WTC11 (cell line): ENCODE results near the gene ZC3H12C.

Experiments used
- EMX1 ChIP-seq: fragments of 250-450 bp; sonication (Bioruptor Pico); IDR thresholded peaks from 2 replicates; pipeline ENCODE4 v1.8.0; 2021; ENCODE audit warnings: mild to moderate bottlenecking
- ESRRA ChIP-seq: sonication (generic); formaldehyde crosslinking; IDR thresholded peaks from 2 replicates; pipeline ENCODE4 v1.8.1; 2022; ENCODE audit warnings: mild to moderate bottlenecking, missing genetic modification reagents, borderline replicate concordance
- KAT7 ChIP-seq: sonication (generic); formaldehyde crosslinking; IDR thresholded peaks from 2 replicates; pipeline ENCODE4 v1.8.1; 2023; ENCODE audit warnings: missing genetic modification reagents, mild to moderate bottlenecking, borderline replicate concordance
- NR2C2 ChIP-seq: sonication (generic); formaldehyde crosslinking; IDR thresholded peaks from 2 replicates; pipeline ENCODE4 v1.8.0; 2022; ENCODE audit warnings: mild to moderate bottlenecking, missing genetic modification reagents
- SP1 ChIP-seq: sonication (generic); formaldehyde crosslinking; conservative IDR thresholded peaks from 2 replicates; pipeline ENCODE4 v1.8.1; 2022; ENCODE audit warnings: missing genetic modification reagents
- ZBTB21 ChIP-seq: sonication (generic); formaldehyde crosslinking; IDR thresholded peaks from 2 replicates; pipeline ENCODE4 v1.8.1; 2023; ENCODE audit warnings: mild to moderate bottlenecking, missing genetic modification reagents, borderline replicate concordance
- ZNF232 ChIP-seq: sonication (generic); formaldehyde crosslinking; IDR thresholded peaks from 2 replicates; pipeline ENCODE4 v1.8.0; 2022; ENCODE audit warnings: mild to moderate bottlenecking, missing genetic modification reagents
- TF ChIP-seq, protein P1 (sequence below): fragments of 200-600 bp; IDR thresholded peaks from 2 replicates; pipeline ENCODE4 v1.8.0; 2022; ENCODE audit warnings: antibody characterized with exemption
- TF ChIP-seq, protein P2 (sequence below): sonication (generic); formaldehyde crosslinking; IDR thresholded peaks from 2 replicates; pipeline ENCODE4 v1.8.1; 2023; ENCODE audit warnings: mild to moderate bottlenecking, missing genetic modification reagents, moderate library complexity
- TF ChIP-seq, protein P3 (sequence below): sonication (generic); formaldehyde crosslinking; conservative IDR thresholded peaks from 2 replicates; pipeline ENCODE4 v1.8.1; 2022; ENCODE audit warnings: mild to moderate bottlenecking, missing genetic modification reagents
- TF ChIP-seq, protein P4 (sequence below): sonication (generic); formaldehyde crosslinking; IDR thresholded peaks from 2 replicates; pipeline ENCODE4 v1.8.1; 2023; ENCODE audit warnings: mild to moderate bottlenecking, missing genetic modification reagents, moderate library complexity

DNA sequence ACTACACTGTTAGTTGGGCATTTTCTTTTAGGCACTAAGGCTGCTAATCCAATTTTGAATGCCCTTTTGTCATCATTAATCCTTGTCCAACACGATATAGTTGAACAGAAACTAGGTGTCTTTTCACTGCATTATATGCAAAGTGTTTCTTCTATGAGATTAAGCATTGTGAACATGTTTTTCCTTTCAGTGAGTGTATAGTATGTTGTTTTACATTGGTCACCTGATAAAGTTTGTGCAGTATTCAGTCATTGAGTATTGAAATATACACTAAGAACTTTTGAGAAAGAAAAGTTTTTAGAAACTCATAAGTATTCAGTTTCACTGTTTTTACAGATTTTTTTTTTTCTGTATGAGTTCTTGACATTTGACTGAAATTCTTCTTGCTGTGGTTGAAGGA, 59.0 kb downstream of the ZC3H12C start:
- TF ChIP-seq, protein P1, sequence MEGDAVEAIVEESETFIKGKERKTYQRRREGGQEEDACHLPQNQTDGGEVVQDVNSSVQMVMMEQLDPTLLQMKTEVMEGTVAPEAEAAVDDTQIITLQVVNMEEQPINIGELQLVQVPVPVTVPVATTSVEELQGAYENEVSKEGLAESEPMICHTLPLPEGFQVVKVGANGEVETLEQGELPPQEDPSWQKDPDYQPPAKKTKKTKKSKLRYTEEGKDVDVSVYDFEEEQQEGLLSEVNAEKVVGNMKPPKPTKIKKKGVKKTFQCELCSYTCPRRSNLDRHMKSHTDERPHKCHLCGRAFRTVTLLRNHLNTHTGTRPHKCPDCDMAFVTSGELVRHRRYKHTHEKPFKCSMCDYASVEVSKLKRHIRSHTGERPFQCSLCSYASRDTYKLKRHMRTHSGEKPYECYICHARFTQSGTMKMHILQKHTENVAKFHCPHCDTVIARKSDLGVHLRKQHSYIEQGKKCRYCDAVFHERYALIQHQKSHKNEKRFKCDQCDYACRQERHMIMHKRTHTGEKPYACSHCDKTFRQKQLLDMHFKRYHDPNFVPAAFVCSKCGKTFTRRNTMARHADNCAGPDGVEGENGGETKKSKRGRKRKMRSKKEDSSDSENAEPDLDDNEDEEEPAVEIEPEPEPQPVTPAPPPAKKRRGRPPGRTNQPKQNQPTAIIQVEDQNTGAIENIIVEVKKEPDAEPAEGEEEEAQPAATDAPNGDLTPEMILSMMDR: no peak
- TF ChIP-seq, protein P2, sequence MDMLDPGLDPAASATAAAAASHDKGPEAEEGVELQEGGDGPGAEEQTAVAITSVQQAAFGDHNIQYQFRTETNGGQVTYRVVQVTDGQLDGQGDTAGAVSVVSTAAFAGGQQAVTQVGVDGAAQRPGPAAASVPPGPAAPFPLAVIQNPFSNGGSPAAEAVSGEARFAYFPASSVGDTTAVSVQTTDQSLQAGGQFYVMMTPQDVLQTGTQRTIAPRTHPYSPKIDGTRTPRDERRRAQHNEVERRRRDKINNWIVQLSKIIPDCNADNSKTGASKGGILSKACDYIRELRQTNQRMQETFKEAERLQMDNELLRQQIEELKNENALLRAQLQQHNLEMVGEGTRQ (CRISPR knock-in tag): no peak
- TF ChIP-seq ESRRA (CRISPR knock-in tag) (no peak), ZBTB21 (CRISPR knock-in tag) (no peak), SP1 (CRISPR knock-in tag) (no peak), NR2C2 (no peak), KAT7 (CRISPR knock-in tag) (no peak), ZNF232 (CRISPR knock-in tag) (no peak), EMX1 (CRISPR knock-in tag) (no peak)
- TF ChIP-seq, protein P3, sequence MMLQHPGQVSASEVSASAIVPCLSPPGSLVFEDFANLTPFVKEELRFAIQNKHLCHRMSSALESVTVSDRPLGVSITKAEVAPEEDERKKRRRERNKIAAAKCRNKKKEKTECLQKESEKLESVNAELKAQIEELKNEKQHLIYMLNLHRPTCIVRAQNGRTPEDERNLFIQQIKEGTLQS (CRISPR knock-in tag): no peak
- TF ChIP-seq, protein P4, sequence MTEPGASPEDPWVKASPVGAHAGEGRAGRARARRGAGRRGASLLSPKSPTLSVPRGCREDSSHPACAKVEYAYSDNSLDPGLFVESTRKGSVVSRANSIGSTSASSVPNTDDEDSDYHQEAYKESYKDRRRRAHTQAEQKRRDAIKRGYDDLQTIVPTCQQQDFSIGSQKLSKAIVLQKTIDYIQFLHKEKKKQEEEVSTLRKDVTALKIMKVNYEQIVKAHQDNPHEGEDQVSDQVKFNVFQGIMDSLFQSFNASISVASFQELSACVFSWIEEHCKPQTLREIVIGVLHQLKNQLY (CRISPR knock-in tag): no peak
